SK-MEL-5 (cell line): ENCODE results near the gene BRPF1. TPM values are rescaled to one million over a fixed set of nuclear protein-coding genes. Genes with fewer than 3 reads are reported as not detected.

Experiments
- DNase-seq: peaks from one replicate; pipeline ENCODE4 v3.0.0-alpha.2; 2016; ENCODE audit warnings: low read depth, low spot score
- in situ Hi-C: cut with HindIII; loops from 2 replicates; pipeline ENCODE4 v1.10.0; 2016; ENCODE audit warnings: low sequenced_read_pairs, high pct_unique_total_duplicates, low pct_unique_long_range_greater_than_20kb
- total RNA-seq: library from RNA; depleted of rRNA; stranded (reverse); fragments of >200 nt; shearing (Covaris generic); gene quantifications from 2 replicates; pipeline ENCODE4 v1.2.3, GENCODE V29; 2014

BRPF1 gene
- total RNA-seq, 1 experiment from 2014 or later, result 17.7 TPM

DNA sequence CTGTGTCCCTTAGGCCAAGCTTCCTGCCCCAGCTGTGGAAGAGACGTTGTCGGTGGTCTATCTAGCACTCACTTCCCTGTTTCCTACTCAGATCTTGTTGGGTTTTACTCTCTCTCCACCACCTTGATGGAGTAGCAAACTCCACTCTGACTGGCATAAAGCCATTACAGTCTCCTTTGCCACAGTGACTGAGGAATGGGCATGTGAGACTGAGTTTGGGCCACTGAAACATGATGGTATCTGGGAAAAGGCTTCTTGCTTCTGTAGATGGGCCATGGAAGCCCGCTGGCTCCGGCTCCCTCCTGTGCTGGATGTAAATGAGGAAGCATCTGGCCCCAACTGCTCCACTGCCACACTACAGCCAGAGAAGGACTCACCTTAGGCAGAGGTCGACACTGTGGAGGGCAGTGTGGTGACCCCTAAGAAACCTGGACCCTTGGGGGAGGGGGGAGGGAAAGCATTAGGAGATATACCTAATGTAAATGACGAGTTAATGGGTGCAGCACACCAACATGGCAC lies 47.6 kb downstream of the BRPF1 start:
- in situ Hi-C loops, result no loop called here
- no peak for DNase-seq

DNA sequence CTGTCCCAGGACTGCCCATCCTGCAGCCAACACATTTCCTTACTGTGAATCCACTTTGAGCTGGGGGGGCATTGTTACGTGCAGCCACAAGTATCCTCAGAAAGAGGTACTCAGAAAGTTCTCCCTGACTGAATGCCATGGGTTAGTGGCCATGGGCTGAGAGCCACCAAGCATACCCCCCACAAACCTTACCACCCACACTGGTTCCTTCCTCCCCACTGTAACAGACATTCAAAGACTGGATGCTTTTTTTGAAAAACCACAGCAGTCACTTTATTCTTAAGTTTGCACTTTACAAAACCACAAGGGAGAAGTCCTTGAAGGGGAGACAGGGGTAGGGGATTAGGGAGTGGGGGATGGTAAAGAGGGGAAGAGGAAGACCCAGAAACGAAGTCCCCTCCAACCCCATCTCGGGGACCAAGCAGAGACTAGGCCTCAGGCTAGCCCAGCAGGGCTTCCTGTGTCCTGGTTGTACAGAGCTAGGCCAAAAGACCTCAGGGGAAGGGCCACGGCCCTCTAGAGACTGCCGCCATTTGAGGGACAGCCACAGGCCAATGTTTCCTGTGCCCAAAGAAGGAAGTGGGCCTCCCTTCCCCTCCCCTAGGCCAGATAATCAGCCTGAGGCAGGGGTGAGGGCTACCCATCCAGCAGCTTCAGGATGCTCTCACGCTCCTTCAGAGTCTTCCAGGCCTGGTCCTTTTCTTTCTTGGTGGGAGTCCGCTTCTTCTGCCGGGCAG lies 48.4 kb downstream of the BRPF1 start:
- in situ Hi-C loops, result no loop called here
- no peak for DNase-seq

DNA sequence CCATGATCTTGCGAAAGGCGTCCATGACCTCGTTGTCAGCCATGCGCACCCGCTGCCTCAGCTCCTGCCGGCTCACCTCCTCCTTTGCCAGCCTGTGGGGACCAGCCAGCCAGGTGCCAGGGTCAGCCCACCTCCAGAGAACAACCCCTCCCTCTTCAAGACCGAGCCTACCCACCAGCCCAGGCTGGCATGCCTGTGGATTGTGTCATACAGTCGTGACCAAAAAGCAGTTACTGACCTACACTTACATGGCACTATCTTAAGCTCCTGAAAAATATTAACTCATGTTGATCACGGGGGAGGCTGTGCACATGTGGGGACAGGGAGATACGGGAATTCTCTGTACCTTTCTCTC lies 48.9 kb downstream of the BRPF1 start:
- no peak for DNase-seq
- in situ Hi-C loops, result no loop called here

DNA sequence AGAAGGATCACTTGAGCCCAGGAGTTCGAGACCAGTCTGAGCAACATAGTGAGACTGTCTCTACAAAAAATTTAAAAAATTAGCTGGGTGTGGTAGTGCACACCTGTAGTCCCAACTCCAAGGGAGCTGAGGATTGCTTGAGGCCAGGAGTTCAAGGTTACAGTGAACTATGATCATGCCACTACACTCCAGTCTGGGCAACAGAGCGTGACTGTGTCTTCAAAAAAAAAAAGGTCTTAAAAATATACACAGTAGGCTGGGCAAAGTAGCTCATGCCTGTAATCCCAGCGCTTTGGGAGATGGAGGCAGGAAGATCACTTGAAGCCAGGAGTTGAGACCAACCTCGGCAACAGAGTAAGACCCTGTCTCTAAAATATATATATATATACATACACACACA lies 49.4 kb downstream of the BRPF1 start:
- no peak for DNase-seq
- in situ Hi-C loops, result no loop called here

DNA sequence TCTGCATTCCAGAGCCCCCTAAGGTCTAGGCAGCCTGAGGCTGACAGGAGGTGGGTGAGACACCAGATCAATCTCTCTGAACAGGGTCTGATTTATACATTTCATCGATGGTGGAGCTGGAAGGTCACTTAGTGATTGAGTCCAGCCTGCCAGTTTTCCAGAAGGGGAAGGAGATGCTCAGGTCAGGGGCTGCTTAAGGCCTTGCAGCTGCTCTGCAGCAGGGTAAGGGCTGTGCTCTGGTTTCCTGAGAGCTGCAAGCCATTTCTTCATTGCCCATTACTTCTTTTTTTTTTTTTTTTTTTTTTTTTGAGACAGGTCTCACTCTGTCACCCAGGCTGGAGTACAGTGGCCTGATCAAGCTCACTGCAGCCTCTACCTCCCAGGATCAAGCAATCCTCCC lies 50.0 kb downstream of the BRPF1 start:
- in situ Hi-C loops, result no loop called here
- no peak for DNase-seq

DNA sequence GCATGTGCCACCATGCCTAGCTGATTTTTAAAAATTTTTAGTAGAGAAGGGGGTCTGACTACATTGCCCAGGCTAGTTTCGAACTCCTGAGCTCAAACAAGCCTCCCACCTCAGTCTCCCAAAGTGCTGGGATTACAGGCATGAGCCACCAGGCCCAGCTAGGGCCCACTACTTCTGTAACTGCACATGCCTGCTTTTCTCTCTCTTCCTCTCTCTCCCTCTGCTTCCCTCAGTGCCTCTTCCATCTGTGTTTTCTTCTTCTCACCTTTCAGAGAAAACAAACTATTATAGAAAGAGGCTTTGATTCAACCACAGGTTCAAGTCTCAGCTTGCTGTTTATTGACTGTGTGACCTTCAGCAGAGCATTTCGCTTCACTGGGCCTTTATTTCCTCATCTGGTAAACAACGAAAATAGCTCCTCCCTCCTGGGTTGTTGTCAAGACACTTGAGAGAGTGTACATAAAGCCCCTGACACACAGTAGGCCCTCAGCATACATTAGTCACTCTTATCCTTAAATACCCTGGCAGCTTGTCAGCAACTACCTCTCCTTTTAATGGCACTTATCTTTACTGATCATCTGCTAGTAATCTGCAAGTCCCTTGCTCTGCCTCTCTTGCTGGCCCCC lies 50.6 kb downstream of the BRPF1 start:
- in situ Hi-C loops, result no loop called here
- DNase-seq, result no peak

DNA sequence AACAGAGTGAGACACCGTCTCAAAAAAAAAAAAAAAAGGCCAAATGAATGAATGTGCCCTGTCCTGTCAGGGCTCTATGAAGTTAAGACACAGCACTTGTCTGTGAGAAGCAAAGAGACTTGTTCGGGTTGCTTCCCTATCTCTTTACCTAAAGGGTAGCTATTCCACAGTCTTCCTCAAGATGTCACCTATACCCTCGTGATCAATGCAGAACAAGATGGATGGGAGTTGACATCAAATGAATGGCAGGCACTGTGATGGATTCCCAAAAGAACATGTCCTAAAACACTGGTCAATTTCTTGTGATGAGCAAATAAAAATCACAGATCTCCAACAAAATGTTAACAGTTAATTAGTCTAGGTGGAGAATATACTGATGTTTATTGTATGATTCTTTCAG lies 51.2 kb downstream of the BRPF1 start:
- peak; percentile 35 for DNase-seq
- in situ Hi-C loops, result no loop called here

DNA sequence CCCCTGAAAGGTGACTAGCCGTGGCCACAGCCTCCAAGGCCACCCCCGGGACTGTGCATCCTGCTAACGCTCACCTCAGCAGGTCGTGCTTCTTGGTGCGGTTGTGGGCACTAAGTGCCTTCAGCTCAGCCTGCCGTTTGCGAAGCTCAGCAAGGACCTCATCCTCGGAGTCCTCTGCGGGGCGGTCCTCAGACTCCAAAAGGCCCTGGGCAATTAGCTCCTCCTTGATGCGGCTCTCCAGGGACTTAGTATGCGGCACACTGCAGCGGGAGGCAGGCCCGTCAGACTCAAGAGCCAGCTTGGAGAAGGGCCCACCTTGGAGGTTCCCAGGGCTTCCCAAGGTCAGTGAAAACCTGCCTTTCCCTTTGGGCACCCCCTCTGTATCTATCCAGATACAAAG lies 52.4 kb downstream of the BRPF1 start:
- no peak for DNase-seq
- in situ Hi-C loops, result no loop called here

DNA sequence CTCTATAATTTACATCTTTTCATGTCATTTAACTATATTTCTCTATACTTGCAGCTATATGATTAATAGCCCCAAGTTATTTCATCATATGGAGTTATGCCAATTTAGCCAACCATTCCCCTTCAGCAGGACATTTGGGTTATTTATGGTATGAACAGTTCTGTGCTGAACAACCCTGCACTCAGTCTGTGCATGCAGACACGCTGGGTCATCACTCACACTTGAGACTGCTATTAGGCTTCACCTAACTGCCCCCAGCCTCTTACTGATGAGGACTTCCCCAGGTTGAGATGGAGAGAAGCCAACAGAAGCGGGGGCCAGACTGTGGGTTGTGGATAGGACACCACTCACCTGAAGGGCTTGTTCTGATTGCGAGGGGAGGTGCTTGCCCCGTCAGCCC lies 53.4 kb downstream of the BRPF1 start:
- in situ Hi-C loops, result no loop called here
- DNase-seq, result no peak

DNA sequence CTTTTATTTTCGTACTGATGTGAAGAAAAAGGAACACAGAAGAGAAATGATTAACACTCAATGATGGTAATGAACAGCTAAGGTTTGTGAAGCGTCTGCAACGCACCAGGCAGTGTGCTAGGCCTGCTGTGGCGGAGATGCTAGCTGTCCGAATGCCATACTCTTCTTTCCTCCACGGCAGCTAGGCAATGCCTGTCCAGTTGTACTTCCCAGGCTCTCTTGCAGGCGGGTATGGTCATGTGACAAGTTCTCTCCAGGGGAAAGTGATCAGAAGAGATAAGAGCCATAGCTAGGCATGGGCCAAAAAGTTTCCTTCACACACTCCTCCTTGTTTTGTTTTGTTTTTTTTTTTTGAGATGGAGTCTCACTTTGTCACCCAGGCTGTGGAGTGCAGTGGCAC lies 54.1 kb downstream of the BRPF1 start:
- in situ Hi-C loops, result no loop called here
- DNase-seq, result no peak

DNA sequence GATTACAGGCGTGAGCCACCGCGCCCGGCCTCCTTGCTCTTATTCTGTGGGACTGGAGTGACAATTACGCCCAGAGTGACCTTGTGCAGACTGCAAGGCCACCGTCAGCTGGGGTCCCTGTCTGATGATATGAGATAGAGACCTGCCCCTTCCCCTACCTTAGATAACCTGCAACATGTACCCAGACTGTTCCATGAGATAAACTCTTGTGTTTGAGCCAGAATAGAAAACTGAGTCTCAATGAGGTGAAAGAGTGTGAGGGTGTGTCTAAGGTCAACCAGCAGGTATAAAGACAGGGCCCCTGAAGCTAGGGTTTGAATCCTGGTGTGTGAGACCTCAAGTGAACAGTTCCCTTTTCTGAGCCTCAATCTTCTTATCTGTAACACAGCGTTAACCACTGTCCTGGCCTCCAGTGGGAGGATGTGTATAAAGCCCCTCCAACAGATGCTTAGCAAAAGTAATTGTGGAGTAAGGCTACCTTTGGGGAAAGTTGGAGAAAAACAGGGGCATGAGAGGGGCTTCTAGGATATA lies 54.7 kb downstream of the BRPF1 start:
- DNase-seq, result no peak
- in situ Hi-C loops, result no loop called here

DNA sequence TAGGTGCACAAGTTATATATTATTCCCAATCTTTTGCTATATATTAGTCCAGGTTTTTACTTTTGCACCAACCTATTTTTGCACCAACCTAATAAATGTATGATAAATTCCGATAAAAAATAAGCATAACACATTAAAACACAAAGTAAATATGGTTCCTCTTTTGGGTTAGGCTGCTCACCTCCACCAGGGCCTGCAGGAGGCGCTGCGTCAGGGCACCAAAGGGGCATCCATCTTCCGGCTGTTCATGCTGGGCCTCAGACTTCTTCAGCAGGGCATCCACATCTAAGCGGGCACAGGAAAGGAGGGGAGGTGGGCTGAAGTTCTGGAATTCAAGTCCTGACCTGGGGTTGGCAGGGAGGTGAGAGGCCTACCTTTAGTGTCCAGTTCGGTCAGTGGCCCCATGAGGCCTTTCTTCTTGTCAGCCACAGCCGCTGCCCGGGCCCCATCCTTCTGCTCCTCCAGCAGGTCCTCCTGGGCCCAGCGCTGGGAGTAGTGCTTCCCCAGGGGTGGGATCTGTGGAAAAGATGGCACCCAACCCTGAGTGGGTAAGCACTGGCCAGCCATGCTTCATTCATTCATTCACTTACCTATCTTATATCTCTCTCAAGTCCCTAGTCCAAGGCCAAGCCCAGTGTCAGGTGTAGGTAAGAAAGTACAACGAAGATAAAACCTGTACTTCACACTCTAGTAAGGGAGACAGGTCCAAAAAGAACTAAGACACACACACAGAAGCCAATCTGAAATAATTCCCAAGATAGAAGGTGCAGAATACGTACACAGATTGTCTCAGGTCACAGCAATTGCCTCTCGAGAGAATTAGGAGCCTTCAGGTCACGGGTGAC lies 55.5 kb downstream of the BRPF1 start:
- in situ Hi-C loops, result no loop called here
- DNase-seq, result peak; percentile 59

DNA sequence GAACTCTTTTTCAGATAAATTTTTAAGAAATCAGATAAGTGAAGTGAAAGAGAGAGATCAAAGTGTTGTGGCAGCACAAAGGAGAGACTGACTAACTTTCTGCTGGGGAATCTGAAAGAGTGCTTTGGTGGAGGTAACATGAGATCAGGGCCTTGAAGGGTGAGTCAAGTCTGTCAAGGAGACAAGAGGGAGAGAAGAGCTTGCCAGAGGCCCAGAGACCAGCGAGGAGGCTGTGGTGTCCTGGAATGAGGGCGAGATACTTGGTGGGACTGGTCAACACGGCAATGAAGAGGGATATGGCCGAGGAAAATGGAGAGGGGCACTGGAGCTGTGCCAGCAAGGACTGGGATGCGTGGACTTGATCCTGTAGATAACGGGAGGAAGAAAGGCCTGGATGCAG lies 56.2 kb downstream of the BRPF1 start:
- DNase-seq, result no peak
- in situ Hi-C loops, result no loop called here

DNA sequence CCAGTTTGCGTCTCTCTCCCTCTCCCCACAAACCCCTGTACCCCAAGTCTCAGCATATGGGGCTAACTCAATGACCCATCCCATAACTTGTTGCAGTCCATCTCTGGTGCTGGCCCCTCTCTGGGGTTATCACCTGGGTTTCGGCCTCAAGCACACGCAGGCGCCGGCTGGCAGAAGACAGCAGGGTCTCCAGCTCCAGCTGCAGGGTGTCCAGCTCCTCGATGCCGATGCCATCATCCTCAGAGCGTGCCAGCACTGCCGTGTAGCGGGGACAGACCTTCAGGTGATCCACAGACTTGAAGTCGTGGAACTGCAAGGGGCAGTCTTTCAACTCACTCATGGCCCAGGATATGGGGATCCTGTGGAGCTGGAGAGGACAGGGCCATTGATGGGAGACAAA lies 59.6 kb downstream of the BRPF1 start:
- DNase-seq, result no peak
- in situ Hi-C loops, result no loop called here

DNA sequence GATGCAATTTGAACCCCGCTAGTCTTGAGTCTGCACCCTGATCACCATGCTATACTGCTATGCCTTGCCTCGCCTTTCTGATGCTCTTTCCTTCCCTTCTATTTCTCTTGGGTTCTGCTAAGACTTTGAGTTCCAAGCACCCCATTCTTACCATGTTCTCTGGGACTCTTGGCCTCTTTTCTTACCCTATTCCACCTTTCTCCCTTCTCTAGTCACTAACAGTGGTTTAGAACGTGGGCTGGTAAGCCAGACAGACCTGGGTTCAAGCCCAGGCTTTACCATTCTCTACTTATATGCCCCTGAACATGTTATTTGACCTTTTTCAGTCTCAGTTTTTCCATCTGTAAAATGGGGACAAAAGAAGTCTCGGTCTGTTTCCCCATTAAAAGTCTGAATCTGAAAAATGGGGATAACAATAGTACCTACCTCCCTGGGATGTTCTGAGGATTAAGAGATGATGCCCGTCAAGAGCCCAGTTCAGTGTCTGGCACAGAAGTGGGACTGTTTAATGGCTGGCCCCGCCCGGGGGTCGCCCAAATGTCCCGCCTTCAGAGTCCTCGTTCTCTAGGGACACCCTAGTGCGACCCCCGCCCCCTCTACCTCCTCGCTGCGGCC lies 60.4 kb downstream of the BRPF1 start:
- no peak for DNase-seq
- in situ Hi-C loops, result no loop called here

DNA sequence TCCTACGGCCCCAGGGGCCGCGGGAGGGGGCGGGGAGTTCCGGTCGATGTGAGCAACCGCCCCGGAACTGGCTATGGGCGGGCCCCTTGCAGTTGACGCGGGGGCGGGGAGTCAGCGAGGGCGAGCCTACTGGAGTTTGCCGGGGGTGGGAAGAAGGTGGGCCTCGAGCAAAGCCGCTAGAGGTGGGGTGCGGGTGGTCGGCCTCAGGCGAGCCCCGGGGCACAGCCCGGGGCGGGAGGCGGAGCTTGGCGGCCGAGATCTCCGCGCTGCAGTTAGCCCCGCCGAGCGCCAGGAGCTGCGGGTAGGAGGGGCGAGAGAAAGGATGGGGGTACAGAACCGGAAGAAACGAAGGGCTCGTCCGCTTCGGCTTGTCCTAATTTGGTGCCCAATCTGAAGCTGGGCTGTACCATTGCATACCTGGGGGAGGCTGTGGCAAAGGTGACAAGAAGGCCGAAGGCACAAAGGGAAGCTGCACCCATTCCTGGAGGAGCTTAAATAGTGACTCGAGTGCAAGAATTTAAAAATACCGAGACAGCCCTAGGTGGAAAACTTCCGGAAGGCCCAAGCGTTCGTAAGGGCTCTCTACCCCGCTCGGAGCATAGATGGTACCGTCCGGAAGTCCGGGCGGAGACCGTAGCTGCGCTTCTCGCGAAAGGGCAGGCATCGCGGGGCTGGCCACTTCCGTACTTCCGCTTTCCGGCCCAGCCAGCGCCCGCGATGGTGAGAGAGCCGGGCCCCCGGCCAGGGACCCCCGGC lies 61.0 kb downstream of the BRPF1 start, which contains the start of the genes ARPC4 and TADA3:
Gene ARPC4 (plus strand): TSS at position 678 of the 756 bp plus-strand sequence. CDS start 40 bp downstream, at position 718.
Gene TADA3 (minus strand): TSS at position 69 of the 756 bp plus-strand sequence. CDS start 1,007 bp downstream, outside the sequence.
- in situ Hi-C loops, result no loop called here
- DNase-seq, result peak; percentile 94

DNA sequence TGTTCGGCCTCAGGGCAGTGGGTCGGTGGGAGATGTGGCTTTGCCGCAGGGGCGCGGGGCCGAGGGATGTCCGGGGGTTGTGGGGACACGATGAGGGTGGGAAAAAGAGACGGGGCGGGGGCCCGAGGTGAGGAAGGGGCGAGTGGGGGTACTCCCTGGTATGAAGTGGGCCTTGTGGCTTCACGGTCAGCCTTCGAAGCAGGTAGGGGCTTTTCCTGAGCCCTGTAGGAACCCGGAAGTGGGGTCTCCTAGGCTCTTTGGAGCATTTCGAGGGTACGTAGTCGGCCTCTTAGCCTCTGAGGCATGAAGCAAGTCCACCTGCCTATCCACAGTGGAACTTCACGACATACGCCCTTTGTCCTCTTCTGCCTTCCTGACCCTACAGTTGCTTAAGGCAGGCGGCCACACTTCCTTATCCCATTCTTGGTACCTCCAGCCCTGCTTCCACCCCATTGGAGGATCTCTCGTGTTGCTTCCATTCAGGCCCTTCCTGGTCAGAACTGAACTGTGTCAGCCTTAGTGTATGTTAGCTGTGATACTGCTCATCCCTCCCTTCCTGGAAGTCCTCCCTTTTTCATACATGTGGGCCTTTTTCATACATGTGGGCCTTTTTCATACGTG lies 61.7 kb downstream of the BRPF1 start:
- in situ Hi-C loops, result no loop called here
- DNase-seq, result peak; percentile 32
